Spinal cord (tissue), 10 donors: ENCODE measurements around the gene C3orf38. TPM values are rescaled to one million over a fixed set of nuclear protein-coding genes. Genes with fewer than 3 reads are reported as not detected.

ENCODE experiments used
- DNase-seq, 6 donors: peaks; one replicate each; pipeline versions ENCODE4 v3.0.0 to v3.0.0-alpha.2; 2013 to 2015; ENCODE audit warnings: low spot score in 6 of 6, low read depth in 4 of 6
- H3K27ac ChIP-seq: one replicate; pipeline ENCODE4 v1.5.1; 2013; ENCODE audit warnings: low read depth, low read length, control low read depth
- H3K27me3 ChIP-seq: one replicate; pipeline ENCODE4 v1.6.1; 2013; ENCODE audit warnings: low read length; ENCODE audit not compliant: control insufficient read depth, insufficient read depth
- H3K36me3 ChIP-seq: one replicate; pipeline ENCODE4 v1.6.1; 2013; ENCODE audit warnings: low read length; ENCODE audit not compliant: control insufficient read depth, insufficient read depth
- H3K4me1 ChIP-seq: one replicate; pipeline ENCODE4 v1.6.1; 2013; ENCODE audit warnings: low read length; ENCODE audit not compliant: control insufficient read depth, insufficient read depth
- H3K4me3 ChIP-seq: one replicate; pipeline ENCODE4 v1.5.1; 2013; ENCODE audit warnings: low read depth, low read length, control low read depth
- H3K9me3 ChIP-seq: one replicate; pipeline ENCODE4 v1.6.1; 2013; ENCODE audit warnings: low read length; ENCODE audit not compliant: control insufficient read depth, insufficient read depth
- WGBS: methylation state at CpG from one replicate; pipeline ENCODE4 v1.1.5; 2013; ENCODE audit warnings: missing lambda C conversion rate; ENCODE audit not compliant: insufficient coverage; 5-methylcytosine and 5-hydroxymethylcytosine counted together
- polyA plus RNA-seq, 2 donors: library from polyadenylated mRNA; unstranded; fragments of 120-200 nt; gene quantifications; one replicate each; pipeline ENCODE4 v1.2.1, GENCODE V29; 2013; ENCODE audit not compliant: insufficient read length in 2 of 2
- total RNA-seq, 2 donors: library from RNA; depleted of rRNA in 1 of 2; stranded (reverse); fragments of 120-200 nt in 1 of 2; fragments of >200 nt in 1 of 2; gene quantifications; one replicate each; pipeline versions ENCODE4 v1.2.3 to v1.2.4, GENCODE V29; 2013 to 2014
- donor health status: healthy.

The C3orf38 gene
- total and polyA plus RNA-seq, 4 donors = 20.5 to 57.2 (median 31.5) TPM

- DNase-seq = peak in 2 of 6 donors; percentile 1 to 17
- H3K9me3 ChIP-seq = no peaks in the 10 kb centered on the region
These were observed 612 bp downstream of the C3orf38 start for GRCh38 chr3:88150371-88150770.

DNA sequence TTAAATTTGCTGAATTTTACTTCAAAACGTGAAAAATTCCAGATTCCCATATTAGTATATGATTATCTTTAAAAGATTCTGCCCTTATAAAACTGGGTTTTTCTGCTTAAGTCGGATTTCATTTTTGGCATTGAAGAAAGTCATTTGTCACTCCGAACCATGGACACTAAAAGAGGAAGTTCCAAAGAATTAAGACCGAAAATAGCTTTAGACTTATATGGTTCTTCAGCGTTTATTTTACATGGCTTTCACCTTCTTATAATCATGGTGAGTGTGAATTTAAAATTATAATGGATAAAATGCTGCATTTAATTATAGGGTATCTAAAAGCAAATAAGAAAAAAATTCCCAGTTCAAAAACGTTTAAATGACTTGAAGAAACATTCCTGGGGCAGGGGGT lies 1.0 kb downstream of the C3orf38 start:
- Histone ChIP-seq H3K9me3 (no peaks in the 10 kb centered on the region), H3K4me3 (peak overlapping the region; percentile 93), H3K27me3 (no peaks in the 10 kb centered on the region), H3K27ac (no peak overlapping the region), H3K36me3 (peaks cover 11% of the 10 kb centered on the region), H3K4me1 (peaks cover 15% of the 10 kb centered on the region)
- peak in 1 of 6 donors; percentile 3 for DNase-seq
- no CpG with 5 or more reads among the region's 6 CpGs for WGBS

More at GRCh38 chr3:88150371-88150770, 612 bp downstream of the C3orf38 start:
- H3K4me3 ChIP-seq = peak overlapping the region; percentile 93
- no peaks in the 10 kb centered on the region for H3K27me3 ChIP-seq
- WGBS = 0% methylated on average over 2 of the region's 8 CpGs
- H3K36me3 ChIP-seq = peaks cover 8% of the 10 kb centered on the region
- H3K4me1 ChIP-seq = peaks cover 15% of the 10 kb centered on the region
- peak overlapping the region; percentile 92 for H3K27ac ChIP-seq

- Histone ChIP-seq H3K27me3 (no peaks in the 10 kb centered on the region), H3K36me3 (peaks cover 11% of the 10 kb centered on the region), H3K27ac (no peak overlapping the region), H3K9me3 (no peaks in the 10 kb centered on the region), H3K4me3 (peak overlapping the region; percentile 93), H3K4me1 (peaks cover 15% of the 10 kb centered on the region)
- peak in 2 of 6 donors; percentile 5 for DNase-seq
- WGBS = 20% methylated on average over 1 of the region's 4 CpGs
These were observed 1.6 kb downstream of the C3orf38 start for GRCh38 chr3:88151358-88151757.

DNA sequence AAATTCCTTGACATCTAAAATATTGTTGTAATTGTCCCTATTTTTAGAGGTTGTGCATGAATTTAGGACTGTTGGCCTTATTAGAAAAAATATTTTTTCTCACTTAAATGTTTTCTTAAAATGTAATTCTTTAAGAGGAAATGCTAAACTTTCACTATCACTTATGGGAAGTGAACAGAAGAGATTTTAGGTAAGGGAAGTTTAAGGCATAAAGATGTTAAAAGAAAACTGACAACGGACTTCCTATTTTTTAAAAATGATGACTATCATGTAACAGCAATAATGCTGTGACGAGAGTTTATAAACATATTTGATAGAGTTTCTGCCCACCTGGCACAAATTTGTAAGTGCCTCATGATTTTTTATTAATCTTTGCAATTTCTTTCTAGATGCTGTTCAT lies 3.1 kb downstream of the C3orf38 start:
- H3K4me3 ChIP-seq = no peak overlapping the region
- peaks cover 11% of the 10 kb centered on the region for H3K36me3 ChIP-seq
- no peaks in the 10 kb centered on the region for H3K9me3 ChIP-seq
- no peak overlapping the region for H3K27ac ChIP-seq
- no CpG with 5 or more reads among the region's 2 CpGs for WGBS
- peaks cover 15% of the 10 kb centered on the region for H3K4me1 ChIP-seq
- DNase-seq = no peak
- no peaks in the 10 kb centered on the region for H3K27me3 ChIP-seq

DNA sequence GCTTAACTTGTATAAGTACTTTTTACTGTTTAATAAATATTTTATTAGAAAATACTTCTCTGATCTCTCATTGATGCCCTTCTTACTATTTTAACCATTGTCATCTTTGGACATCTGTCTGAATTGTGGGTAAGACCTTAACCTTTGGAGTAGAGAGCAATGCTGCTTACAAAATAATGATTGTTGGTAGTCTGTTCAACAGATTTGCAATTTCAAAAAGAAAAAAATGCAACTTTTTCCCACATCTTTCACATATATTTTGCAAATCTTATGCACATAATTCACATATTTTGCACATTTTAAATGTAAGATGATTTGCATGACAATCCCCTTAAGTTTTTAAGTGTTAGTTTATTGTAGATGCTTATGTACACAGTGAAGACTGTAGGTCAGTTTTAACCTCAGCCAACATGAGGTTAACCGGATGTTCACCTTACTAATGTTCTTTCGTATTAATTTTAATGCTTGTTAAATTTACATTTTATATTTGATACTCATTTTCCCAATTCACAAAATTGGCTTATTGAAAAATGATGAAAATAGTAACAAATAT lies 16.7 kb downstream of the C3orf38 start:
- no CpG with 5 or more reads among the region's 2 CpGs for WGBS

GRCh38 chr3:88167173-88167572 lies 17.4 kb downstream of the C3orf38 start:
- no peak for DNase-seq
- 100% methylated on average over 2 of the region's 6 CpGs for WGBS
- H3K36me3 ChIP-seq = peaks cover 7% of the 10 kb centered on the region
- H3K9me3 ChIP-seq = no peaks in the 10 kb centered on the region
- no peaks in the 10 kb centered on the region for H3K4me1 ChIP-seq
- H3K27ac ChIP-seq = no peak overlapping the region
- no peak overlapping the region for H3K4me3 ChIP-seq
- H3K27me3 ChIP-seq = no peaks in the 10 kb centered on the region

More for the DNA sequence above, 16.7 kb downstream of the C3orf38 start:
- H3K36me3 ChIP-seq = peaks cover 7% of the 10 kb centered on the region
- no peak overlapping the region for H3K4me3 ChIP-seq
- no peaks in the 10 kb centered on the region for H3K27me3 ChIP-seq
- no peak for DNase-seq
- H3K4me1 ChIP-seq = no peaks in the 10 kb centered on the region
- H3K27ac ChIP-seq = no peak overlapping the region
- H3K9me3 ChIP-seq = no peaks in the 10 kb centered on the region

GRCh38 chr3:88167704-88168103 lies 17.9 kb downstream of the C3orf38 start:
- no peak overlapping the region for H3K27ac ChIP-seq
- no peak overlapping the region for H3K4me3 ChIP-seq
- WGBS = 100% methylated on average over 1 of the region's 2 CpGs
- H3K9me3 ChIP-seq = no peaks in the 10 kb centered on the region
- DNase-seq = no peak
- no peaks in the 10 kb centered on the region for H3K4me1 ChIP-seq
- H3K36me3 ChIP-seq = peaks cover 7% of the 10 kb centered on the region
- no peaks in the 10 kb centered on the region for H3K27me3 ChIP-seq

DNA sequence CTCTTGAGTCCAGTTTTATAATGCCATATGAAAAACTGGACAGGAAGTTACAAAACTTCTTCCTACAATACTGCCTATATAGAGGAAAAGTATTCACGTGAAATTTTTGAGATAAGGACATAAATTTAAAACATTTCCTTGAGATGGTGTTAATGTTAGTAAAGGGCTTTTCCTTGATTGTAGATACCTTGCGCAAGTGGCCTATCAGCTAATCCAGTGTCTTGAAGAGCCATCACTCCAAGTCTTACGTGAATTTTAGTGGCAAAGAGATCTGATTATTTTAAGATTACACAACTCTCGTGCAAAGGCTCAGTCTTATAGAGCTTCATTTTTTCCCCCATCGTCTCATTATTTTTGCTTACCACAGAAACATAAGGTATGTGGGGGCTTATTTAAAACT lies 18.4 kb downstream of the C3orf38 start:
- no peaks in the 10 kb centered on the region for H3K27me3 ChIP-seq
- no peak overlapping the region for H3K27ac ChIP-seq
- H3K36me3 ChIP-seq = peaks cover 6% of the 10 kb centered on the region
- H3K4me1 ChIP-seq = no peaks in the 10 kb centered on the region
- H3K4me3 ChIP-seq = no peak overlapping the region
- H3K9me3 ChIP-seq = no peaks in the 10 kb centered on the region
- no peak for DNase-seq
- 100% methylated on average over 1 of the region's 5 CpGs for whole genome bisulfite sequencing

DNA sequence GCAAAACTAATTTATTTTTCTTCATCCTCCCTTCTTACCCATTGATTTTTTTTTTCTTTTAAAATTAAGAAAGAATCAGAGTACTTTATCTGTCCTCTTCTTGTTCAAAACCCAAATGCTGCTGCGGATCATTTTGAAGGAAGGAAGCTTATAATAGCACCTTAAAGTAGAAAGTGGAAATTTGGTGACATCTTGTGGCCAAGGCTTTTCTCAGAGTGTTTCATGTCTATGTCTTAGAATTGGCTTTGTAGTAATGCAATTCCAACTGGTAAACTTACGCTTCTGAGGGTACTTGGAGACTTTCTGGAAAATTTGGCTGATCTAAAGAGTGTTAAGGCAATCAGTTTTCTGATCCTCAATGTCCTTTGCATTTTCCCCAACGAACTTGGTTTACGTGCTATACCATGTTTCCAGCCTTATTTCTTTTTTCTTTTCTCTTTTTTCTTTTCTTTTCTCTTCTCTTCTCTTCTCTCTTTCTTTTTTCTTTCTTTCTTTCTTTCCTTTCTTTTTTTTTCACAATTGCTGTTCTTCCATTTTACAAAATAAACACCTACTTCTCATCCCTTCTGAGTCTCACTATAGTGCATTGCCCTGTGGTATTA lies 30.7 kb downstream of the C3orf38 start:
- WGBS = 84% methylated on average over 3 of the region's 4 CpGs
- H3K4me3 ChIP-seq = no peak overlapping the region
- no peaks in the 10 kb centered on the region for H3K27me3 ChIP-seq
- no peaks in the 10 kb centered on the region for H3K4me1 ChIP-seq
- no peaks in the 10 kb centered on the region for H3K36me3 ChIP-seq
- DNase-seq = peak in 2 of 6 donors; percentile 40 to 45
- no peaks in the 10 kb centered on the region for H3K9me3 ChIP-seq
- H3K27ac ChIP-seq = no peak overlapping the region
